Astrocyte (in vitro differentiated cells and primary cell): ENCODE measurements around the gene IDS. TPM values are rescaled to one million over a fixed set of nuclear protein-coding genes. Genes with fewer than 3 reads are reported as not detected.

Experiments
- DNase-seq: peaks from one replicate; pipeline ENCODE4 v3.0.0-alpha.2; 2010; ENCODE audit warnings: low read depth
- FAIRE-seq: peaks from 2 replicates; lab custom pipeline; 2011; peaks lifted over from hg19 to GRCh38; lab: Jason Lieb, UNC
- H2AFZ ChIP-seq: 2 replicates; pipeline ENCODE4 v1.6.0; 2012; ENCODE audit warnings: low read depth, low read length, inconsistent platforms
- H3K27ac ChIP-seq: 2 replicates; pipeline ENCODE4 v1.5.1; 2011; ENCODE audit warnings: low read depth, low read length, inconsistent platforms
- H3K27me3 ChIP-seq: 2 replicates; pipeline ENCODE4 v1.6.0; 2011; ENCODE audit warnings: low read length, inconsistent platforms; ENCODE audit not compliant: insufficient read depth
- H3K36me3 ChIP-seq: 2 replicates; pipeline ENCODE4 v1.5.1; 2011; ENCODE audit warnings: low read length, inconsistent platforms; ENCODE audit not compliant: insufficient read depth
- H3K4me1 ChIP-seq: 2 replicates; pipeline ENCODE4 v1.5.1; 2011; ENCODE audit warnings: low read length, inconsistent platforms; ENCODE audit not compliant: insufficient read depth
- H3K4me2 ChIP-seq: 2 replicates; pipeline ENCODE4 v1.6.0; 2012; ENCODE audit warnings: low read length, inconsistent platforms
- H3K4me3 ChIP-seq: 2 replicates; pipeline ENCODE4 v1.5.1; 2011; ENCODE audit warnings: low read depth, mild to moderate bottlenecking, low read length, inconsistent platforms; ENCODE audit not compliant: insufficient read depth
- H3K79me2 ChIP-seq: 2 replicates; pipeline ENCODE4 v1.6.0; 2012; ENCODE audit warnings: mild to moderate bottlenecking, low read length, inconsistent platforms; ENCODE audit not compliant: insufficient read depth
- H3K9ac ChIP-seq: 2 replicates; pipeline ENCODE4 v1.6.0; 2012; ENCODE audit warnings: mild to moderate bottlenecking, low read length, inconsistent platforms
- H3K9me3 ChIP-seq: 2 replicates; pipeline ENCODE4 v1.5.1; 2012; ENCODE audit warnings: low read depth, mild to moderate bottlenecking, low read length, inconsistent platforms; ENCODE audit not compliant: insufficient read depth
- H4K20me1 ChIP-seq: 2 replicates; pipeline ENCODE4 v1.6.0; 2012; ENCODE audit warnings: low read length, inconsistent platforms; ENCODE audit not compliant: insufficient read depth
- H3K27ac Mint-ChIP-seq: one replicate; pipeline ENCODE4 v1.8.0; 2021; ENCODE audit warnings: mild to moderate bottlenecking, mixed read lengths; ENCODE audit not compliant: unreplicated experiment
- H3K27me3 Mint-ChIP-seq: one replicate; pipeline ENCODE4 v1.8.0; 2021; ENCODE audit warnings: low read depth, mixed read lengths; ENCODE audit not compliant: unreplicated experiment
- H3K36me3 Mint-ChIP-seq: one replicate; pipeline ENCODE4 v1.8.0; 2021; ENCODE audit warnings: low read depth, mixed read lengths; ENCODE audit not compliant: unreplicated experiment
- H3K4me1 Mint-ChIP-seq: one replicate; pipeline ENCODE4 v1.8.0; 2021; ENCODE audit warnings: low read depth, mixed read lengths; ENCODE audit not compliant: unreplicated experiment
- H3K4me3 Mint-ChIP-seq: one replicate; pipeline ENCODE4 v1.8.0; 2021; ENCODE audit warnings: mild to moderate bottlenecking, moderate library complexity, mixed read lengths; ENCODE audit not compliant: unreplicated experiment
- H3K9me3 Mint-ChIP-seq: one replicate; pipeline ENCODE4 v1.8.0; 2021; ENCODE audit warnings: mild to moderate bottlenecking, mixed read lengths; ENCODE audit not compliant: unreplicated experiment
- EZH2 ChIP-seq: IDR thresholded peaks from 2 replicates; pipeline ENCODE4 v1.6.1; 2012; ENCODE audit warnings: mild to moderate bottlenecking, low read length, inconsistent platforms; ENCODE audit not compliant: insufficient read depth
- total RNA-seq: library from RNA; stranded (reverse); gene quantifications from 2 replicates; pipeline ENCODE4 v1.2.1, GENCODE V29; 2021
- TF ChIP-seq, protein P1 (sequence below): IDR thresholded peaks from 2 replicates; pipeline ENCODE4 v1.5.1; 2011; ENCODE audit warnings: low read depth, mild to moderate bottlenecking, inconsistent platforms, low read length, moderate library complexity; ENCODE audit not compliant: insufficient read depth

IDS gene
- total RNA-seq, 1 donor from 2014 or later, result 130 TPM

DNA sequence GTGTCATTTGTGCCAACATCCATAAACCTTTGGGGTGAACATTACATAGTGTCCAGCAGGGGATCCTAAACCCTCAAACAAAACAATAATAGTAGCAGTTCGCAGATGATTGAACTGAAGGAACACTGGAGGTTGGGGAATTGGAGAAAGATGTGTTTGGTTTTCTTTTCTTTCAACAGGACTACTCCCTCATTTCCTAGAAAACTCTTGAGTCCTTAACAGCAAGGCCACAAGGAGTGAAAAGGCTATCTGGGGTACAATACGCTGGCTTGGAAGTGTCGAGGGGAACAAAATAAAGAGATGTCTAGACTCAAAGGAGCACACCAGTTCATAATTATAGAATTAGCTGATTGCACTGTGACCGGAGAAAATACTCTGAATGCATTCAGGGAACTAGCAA is 72.1 kb downstream of the IDS start:
- Histone ChIP-seq H3K9ac (no peak overlapping the region), H4K20me1 (no peaks in the 10 kb centered on the region), H2AFZ (no peak overlapping the region), H3K4me2 (no peak overlapping the region), H3K27me3 (no peaks in the 10 kb centered on the region), H3K79me2 (no peaks in the 10 kb centered on the region), H3K9me3 (no peaks in the 10 kb centered on the region), H3K36me3 (no peaks in the 10 kb centered on the region), H3K27ac (no peak overlapping the region), H3K4me1 (no peaks in the 10 kb centered on the region), H3K4me3 (no peak overlapping the region)
- no peak for TF ChIP-seq EZH2
- TF ChIP-seq, protein P1, sequence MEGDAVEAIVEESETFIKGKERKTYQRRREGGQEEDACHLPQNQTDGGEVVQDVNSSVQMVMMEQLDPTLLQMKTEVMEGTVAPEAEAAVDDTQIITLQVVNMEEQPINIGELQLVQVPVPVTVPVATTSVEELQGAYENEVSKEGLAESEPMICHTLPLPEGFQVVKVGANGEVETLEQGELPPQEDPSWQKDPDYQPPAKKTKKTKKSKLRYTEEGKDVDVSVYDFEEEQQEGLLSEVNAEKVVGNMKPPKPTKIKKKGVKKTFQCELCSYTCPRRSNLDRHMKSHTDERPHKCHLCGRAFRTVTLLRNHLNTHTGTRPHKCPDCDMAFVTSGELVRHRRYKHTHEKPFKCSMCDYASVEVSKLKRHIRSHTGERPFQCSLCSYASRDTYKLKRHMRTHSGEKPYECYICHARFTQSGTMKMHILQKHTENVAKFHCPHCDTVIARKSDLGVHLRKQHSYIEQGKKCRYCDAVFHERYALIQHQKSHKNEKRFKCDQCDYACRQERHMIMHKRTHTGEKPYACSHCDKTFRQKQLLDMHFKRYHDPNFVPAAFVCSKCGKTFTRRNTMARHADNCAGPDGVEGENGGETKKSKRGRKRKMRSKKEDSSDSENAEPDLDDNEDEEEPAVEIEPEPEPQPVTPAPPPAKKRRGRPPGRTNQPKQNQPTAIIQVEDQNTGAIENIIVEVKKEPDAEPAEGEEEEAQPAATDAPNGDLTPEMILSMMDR, result no peak
- Mint-ChIP-seq H3K4me3 (no peak overlapping the region), H3K4me1 (no peaks in the 10 kb centered on the region), H3K27me3 (peaks cover 2% of the 10 kb centered on the region), H3K36me3 (no peaks in the 10 kb centered on the region), H3K9me3 (no peaks in the 10 kb centered on the region), H3K27ac (no peak overlapping the region)
- no peak for FAIRE-seq
- no peak for DNase-seq

Other genes starting within 250 kb of the IDS start
- 12.4 and 13.6 TPM in 2 replicates for gene EOLA1, start 35.7 kb upstream of the IDS start, total RNA-seq
- not detected in 2 replicates for gene HSFX3, start 44.6 kb upstream of the IDS start, total RNA-seq
- not detected in 2 replicates for gene MAGEA9B, start 82.2 kb upstream of the IDS start, total RNA-seq
- gene HSFX2, start 90.0 kb upstream of the IDS start, total RNA-seq, result 0.24 TPM in 1 of 2 replicates, not detected in the other
- 28.8 and 32.5 TPM in 2 replicates for gene TMEM185A, start 126.5 kb upstream of the IDS start, total RNA-seq
- not detected in 2 replicates for gene MAGEA11, start 206.8 kb upstream of the IDS start, total RNA-seq